Chondrocyte (in vitro differentiated cells): ENCODE data around the gene EME1. TPM values are rescaled to one million over a fixed set of nuclear protein-coding genes. Genes with fewer than 3 reads are reported as not detected.
"Not testable (repeated sequence)": the region's sequence is repeated elsewhere in the genome, so short reads cannot be mapped to it uniquely, and the experiment has no call there.

Experiments used
- DNase-seq: peaks from one replicate; pipeline ENCODE4 v3.0.0; 2021; ENCODE audit warnings: mixed read lengths, low spot score
- H3K27ac Mint-ChIP-seq: one replicate; pipeline ENCODE4 v1.8.0; 2021; ENCODE audit warnings: mild to moderate bottlenecking, moderate library complexity, mixed read lengths; ENCODE audit not compliant: unreplicated experiment
- H3K27me3 Mint-ChIP-seq: 2 replicates; pipeline ENCODE4 v1.8.0; 2021; ENCODE audit warnings: low read depth, mixed read lengths
- H3K36me3 Mint-ChIP-seq: 2 replicates; pipeline ENCODE4 v1.8.0; 2021; ENCODE audit warnings: low read depth, mixed read lengths
- H3K4me1 Mint-ChIP-seq: 2 replicates; pipeline ENCODE4 v1.8.0; 2021; ENCODE audit warnings: low read depth, mild to moderate bottlenecking, mixed read lengths
- H3K4me3 Mint-ChIP-seq: one replicate; pipeline ENCODE4 v1.8.0; 2021; ENCODE audit warnings: mild to moderate bottlenecking, moderate library complexity, mixed read lengths; ENCODE audit not compliant: unreplicated experiment
- H3K9me3 Mint-ChIP-seq: 2 replicates; pipeline ENCODE4 v1.8.0; 2021; ENCODE audit warnings: low read depth, mixed read lengths
- CTCF ChIP-seq: fragments of 200-600 bp; sonication (generic); IDR thresholded peaks from 2 replicates; pipeline ENCODE4 v1.5.0; 2021; ENCODE audit warnings: antibody characterized with exemption, mild to moderate bottlenecking, moderate library complexity
- total RNA-seq: library from RNA; stranded (reverse); gene quantifications from 3 replicates; pipeline ENCODE4 v1.2.1, GENCODE V29; 2021

The EME1 gene
- total RNA-seq, 1 donor from 2014 or later: 1.9 TPM

GRCh38 chr17:50424996-50425681, 52.1 kb downstream of the EME1 start:
- DNase-seq: no peak
- Mint-ChIP-seq H3K36me3 (no peaks in the 10 kb centered on the region), H3K27ac (peak overlapping the region; percentile 85), H3K27me3 (no peaks in the 10 kb centered on the region), H3K4me3 (peak overlapping the region; percentile 75), H3K4me1 (peaks cover 39% of the 10 kb centered on the region), H3K9me3 (no peaks in the 10 kb centered on the region)
- TF ChIP-seq CTCF: no peak

- Mint-ChIP-seq H3K27me3 (no peaks in the 10 kb centered on the region), H3K4me3 (peak within 1 kb of the TSS; percentile 75), H3K9me3 (no peaks in the 10 kb centered on the region), H3K4me1 (peaks cover 35% of the 10 kb centered on the region), H3K36me3 (no peaks in the 10 kb centered on the region), H3K27ac (peak within 1 kb of the TSS; percentile 85)
- no peak for TF ChIP-seq CTCF
- DNase-seq: no peak
These were observed 52.8 kb downstream of the EME1 start, which contains the start of gene ACSF2 for GRCh38 chr17:50425682-50426471. Gene ACSF2, plus strand, starts transcription at chr17:50426218. Its CDS starts 44 bp downstream, at chr17:50426262.

GRCh38 chr17:50426472-50426782, 53.4 kb downstream of the EME1 start:
- Mint-ChIP-seq H3K9me3 (no peaks in the 10 kb centered on the region), H3K36me3 (no peaks in the 10 kb centered on the region), H3K4me1 (peaks cover 38% of the 10 kb centered on the region), H3K4me3 (peak overlapping the region; percentile 68), H3K27ac (peak overlapping the region; percentile 80), H3K27me3 (no peaks in the 10 kb centered on the region)
- no peak for DNase-seq
- TF ChIP-seq CTCF: no peak

DNA sequence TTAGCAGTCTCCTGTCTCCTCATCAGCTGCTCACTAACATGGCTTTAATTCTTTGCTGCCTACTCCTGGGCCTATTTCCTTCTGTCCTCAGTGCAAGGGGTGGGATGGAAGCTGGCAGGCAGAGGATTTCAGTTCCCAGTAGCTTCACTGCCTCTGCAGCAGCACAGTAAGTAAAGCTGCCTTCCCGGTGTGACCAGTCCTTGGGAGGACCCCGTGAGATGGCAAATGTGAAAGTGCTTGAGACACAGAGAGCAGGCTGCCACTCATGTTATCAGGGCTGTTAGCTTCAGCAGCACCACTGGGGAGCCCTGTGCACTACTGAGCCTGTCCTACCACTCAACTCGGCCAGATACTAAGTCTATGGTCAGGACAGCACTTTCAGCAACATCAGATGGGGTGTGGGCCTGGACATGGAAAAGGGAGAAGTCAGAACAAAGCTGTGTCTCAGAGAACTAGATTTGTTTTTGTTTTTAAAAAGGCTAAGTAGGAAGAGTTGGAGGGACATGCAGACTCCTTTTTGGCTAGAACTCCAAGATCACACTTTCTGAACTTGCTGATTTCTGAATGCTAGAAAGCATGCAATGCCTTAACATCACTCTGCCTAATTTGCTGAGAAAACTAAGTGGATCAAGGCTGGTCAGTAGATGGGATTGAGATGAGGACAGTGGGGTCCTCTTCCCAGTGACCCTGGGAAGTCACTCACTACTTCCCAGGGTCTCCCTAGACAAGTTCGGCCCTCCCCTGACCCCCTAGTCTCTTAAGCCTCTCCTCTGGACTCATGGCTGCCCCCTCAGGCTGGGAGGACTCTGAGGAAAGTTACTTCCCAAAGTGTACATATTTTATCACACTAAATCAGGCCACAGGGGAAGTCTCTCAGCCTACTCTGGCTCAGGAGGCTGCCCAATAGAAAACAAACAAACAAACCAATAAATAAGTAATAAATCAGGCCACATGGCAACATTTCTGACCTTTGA, 54.1 kb downstream of the EME1 start:
- Mint-ChIP-seq H3K4me3 (peak overlapping the region; percentile 68), H3K27ac (peak overlapping the region; percentile 80), H3K36me3 (no peaks in the 10 kb centered on the region), H3K9me3 (no peaks in the 10 kb centered on the region), H3K4me1 (peaks cover 34% of the 10 kb centered on the region), H3K27me3 (no peaks in the 10 kb centered on the region)
- DNase-seq: no peak
- peak; percentile 67 for TF ChIP-seq CTCF

GRCh38 chr17:50428126-50428525, 55.1 kb downstream of the EME1 start:
- peaks cover 34% of the 10 kb centered on the region for H3K4me1 Mint-ChIP-seq
- H3K4me3 Mint-ChIP-seq, H3K9me3 Mint-ChIP-seq: not testable (repeated sequence)

More at GRCh38 chr17:50428126-50428525, 55.1 kb downstream of the EME1 start:
- H3K27ac Mint-ChIP-seq, H3K27me3 Mint-ChIP-seq, DNase-seq, H3K36me3 Mint-ChIP-seq: not testable (repeated sequence)
